HG02938 (cell line): ENCODE data around the gene CROCC2.

Experiments used
- ATAC-seq: cut with Tn5 transposase; IDR thresholded peaks from one replicate; pipeline ENCODE4 v1.9.1; 2021; ENCODE audit warnings: mild to moderate bottlenecking, moderate library complexity; ENCODE audit not compliant: unreplicated experiment

CROCC2 gene

DNA sequence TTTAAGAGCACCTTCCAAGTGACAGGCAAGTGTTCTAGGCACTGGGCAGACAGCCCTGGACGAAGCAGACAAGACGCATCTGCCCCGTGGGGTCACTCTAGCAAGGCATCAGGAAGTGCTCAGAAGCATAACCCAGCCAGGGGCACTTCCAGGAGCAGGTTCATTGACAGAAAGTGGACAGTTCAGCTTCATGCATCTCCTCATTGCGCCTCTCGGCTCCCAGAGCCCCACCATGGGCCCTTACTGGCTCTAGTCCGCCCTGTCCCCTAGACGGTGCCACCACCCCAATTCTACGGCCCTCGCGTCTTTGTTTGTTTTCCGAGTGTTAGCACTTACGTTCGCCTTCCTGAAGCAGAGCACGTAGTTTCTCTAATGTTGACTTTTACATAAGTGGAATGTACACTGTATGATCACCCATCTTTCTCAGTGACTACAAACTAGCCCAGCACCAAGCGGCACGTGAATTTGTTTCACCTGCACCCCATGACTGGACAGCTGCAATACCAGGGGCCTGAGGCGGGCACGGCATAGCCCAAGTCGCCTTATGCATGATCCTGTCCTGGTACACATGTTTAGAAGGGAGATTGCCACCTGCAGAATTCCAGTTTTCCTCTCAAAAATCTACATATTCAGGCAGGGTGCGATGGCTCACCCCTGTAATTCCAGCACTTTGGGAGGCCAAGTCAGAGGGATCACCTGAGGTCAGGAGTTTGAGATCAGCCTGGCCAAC lies 125.5 kb downstream of the CROCC2 start:
- no peak for ATAC-seq

- no peak for ATAC-seq
Observed at GRCh38 chr2:241033336-241033987, 127.3 kb downstream of the CROCC2 start.

DNA sequence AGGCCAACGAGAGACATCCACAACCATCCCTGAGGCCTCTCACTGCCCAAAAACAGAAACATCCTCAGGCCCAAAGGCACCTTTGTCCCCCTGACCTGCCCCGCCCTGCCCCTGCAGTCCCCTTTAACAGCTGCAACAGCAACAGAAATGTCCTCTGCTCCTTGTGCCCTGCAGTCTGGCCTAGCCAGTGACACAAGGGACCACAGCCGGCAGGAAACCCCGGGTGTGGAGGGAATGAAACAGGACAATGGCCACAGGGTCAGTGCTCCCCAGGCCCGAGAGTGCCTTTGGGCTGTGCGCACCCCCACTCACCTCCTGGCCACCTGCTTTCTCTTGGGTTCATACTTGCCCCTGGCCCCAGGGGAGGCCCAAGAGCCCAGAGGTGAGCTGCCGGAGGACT lies 127.9 kb downstream of the CROCC2 start:
- no peak for ATAC-seq

DNA sequence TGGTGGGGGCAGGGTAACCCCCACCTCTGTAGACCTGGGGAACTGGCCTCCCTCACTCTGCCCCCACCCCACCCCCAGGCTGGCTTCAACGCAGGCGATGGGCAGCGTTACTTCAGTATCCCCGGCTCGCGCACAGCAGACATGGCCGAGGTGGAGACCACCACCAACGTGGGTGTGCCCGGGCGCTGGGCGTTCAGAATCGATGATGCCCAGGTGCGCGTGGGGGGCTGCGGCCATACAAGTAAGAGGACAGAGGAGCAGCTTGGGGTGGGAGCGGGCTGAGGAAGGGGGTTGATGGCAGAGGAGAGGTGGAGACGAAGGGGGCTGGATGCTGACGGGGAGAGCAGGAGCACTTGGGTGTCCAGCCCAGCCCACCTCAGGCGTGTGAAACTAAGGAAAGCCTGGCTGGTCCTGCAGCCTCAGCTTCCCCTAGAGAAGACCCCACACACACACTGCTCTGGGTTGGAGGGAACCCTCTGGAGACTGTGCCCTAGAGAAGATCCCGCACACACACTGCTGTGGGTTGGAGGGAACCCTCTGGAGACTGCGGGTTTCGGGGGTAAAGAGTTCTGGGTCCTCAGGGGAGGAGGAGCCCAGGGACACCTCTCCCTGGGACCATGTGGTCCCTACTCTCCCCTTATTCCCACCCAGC lies 128.5 kb downstream of the CROCC2 start:
- ATAC-seq, result no peak

DNA sequence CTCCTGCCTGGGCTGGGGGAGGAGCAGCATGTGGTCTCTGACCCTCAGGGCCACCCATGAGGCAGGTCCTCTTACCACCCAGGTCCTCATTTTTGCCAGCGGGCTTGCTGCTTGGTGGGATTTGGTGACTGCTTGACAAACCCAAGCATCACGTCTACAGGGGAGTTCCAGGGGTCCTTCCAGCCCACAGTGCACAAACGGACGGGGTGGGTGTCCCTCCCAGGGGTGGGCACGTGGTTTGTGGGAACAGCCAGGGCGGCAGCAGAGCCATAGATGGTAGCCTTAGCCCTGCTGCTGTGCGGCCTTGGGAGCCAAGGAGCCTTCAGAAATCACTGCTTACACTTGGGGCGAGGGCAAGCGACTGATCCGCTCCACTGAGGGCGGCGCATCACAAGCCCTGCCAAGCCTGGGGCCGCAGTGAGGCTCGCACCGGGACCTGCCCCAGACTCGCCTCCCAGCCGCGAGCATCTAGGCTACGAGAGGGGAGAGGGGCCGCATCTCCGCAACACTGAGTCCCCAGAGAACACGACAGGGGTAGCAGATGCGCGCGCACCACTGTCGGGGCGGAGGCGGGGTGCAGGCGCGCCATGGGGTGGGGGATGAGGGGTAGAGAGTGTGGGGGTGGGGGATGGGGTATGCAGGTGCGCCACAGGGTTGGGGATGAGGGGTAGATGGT lies 129.1 kb downstream of the CROCC2 start:
- no peak for ATAC-seq

DNA sequence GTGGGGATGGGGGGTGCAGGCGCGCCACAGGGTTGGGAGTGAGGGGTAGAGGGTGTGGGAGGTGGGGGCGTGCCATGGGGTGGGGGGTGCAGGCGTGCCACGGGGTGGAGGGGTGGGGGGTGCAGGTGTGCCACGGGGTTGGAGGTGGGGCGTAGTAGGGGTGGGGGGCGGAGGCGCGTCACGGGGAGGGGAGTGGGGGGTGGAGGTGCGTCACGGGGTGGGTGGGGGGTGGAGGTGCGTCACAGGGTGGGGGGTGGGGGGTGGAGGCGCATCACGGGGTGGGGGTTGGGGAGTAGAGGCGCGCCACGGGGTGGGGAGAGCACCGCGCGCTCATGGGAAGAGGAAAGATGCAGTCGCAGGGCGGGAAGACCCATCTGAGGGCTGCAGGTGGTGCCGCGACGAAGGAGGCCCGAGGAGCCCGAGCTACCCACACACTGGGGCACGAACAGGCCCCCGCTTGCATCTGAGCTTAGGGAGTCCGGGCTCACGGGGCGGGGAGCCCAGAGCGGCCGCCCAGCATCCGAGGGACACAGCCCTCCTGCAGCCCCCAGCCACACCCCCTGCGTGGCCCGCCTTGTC lies 129.8 kb downstream of the CROCC2 start:
- no peak for ATAC-seq

GRCh38 chr2:241036397-241036963 lies 130.3 kb downstream of the CROCC2 start:
- ATAC-seq, result peak; percentile 76

DNA sequence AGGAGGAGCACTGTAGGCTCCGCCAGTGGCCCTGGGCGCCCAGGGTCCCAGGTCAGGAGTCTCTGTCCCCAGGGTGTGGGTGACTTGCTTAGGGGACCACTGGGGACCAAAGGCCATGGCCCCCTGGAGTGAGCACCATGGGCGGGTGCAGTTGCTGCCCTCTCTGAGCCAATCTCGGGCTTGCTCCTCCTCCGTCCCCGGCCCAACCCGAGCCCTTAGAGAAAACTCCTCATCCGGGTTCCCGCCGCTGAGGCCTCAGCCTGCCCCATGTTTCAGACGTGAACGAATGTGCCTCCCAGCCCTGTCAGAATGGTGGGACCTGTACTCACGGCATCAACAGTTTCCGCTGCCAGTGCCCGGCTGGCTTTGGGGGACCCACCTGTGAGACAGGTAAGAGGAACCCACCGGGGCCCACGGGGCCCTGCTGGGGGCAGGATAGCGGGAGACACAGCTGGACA lies 130.9 kb downstream of the CROCC2 start:
- ATAC-seq, result no peak

GRCh38 chr2:241037498-241037897 lies 131.4 kb downstream of the CROCC2 start:
- no peak for ATAC-seq

- no peak for ATAC-seq
Observed at GRCh38 chr2:241038374-241039180, 132.4 kb downstream of the CROCC2 start.

- ATAC-seq, result no peak
Observed at GRCh38 chr2:241039416-241039815, 133.3 kb downstream of the CROCC2 start.

- ATAC-seq, result no peak
Observed at GRCh38 chr2:241040081-241040803, 134.1 kb downstream of the CROCC2 start.

GRCh38 chr2:241041589-241042158 lies 135.5 kb downstream of the CROCC2 start:
- ATAC-seq, result peak; percentile 87
